Ramos (cell line): ENCODE results near the gene MROH9.

ENCODE experiments used
- in situ Hi-C: fragments of 300-500 bp; cut with MboI; formaldehyde crosslinking; loops from one replicate; pipeline ENCODE4 v1.14.3; 2022; ENCODE audit warnings: low sequenced_read_pairs; ENCODE audit not compliant: unreplicated experiment

The MROH9 gene

DNA sequence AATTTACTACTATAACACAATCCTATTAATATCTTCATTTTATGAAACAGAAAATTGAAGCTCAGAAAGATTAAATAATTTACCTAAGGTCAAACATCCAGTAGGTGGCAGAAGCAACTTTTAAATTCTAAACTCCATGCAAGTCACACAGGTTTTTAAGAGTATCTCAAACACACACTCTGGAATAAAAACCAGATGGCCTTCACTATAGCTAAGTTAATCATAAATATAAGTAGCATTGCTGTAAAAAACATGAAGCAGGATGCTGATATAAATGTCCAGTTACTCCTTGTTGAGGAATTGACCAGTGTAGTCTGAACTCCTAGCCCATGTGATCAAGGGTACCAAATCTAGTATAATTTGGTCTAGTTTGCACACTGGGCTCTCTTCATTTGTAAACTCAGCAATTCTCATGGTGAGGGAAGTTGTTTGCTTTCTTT, 146.0 kb downstream of the MROH9 start:
- in situ Hi-C loops = loop anchor here (25.0 kb wide), 1 partner anchor 231 kb away; the partner anchor contains the start of gene FMO4

DNA sequence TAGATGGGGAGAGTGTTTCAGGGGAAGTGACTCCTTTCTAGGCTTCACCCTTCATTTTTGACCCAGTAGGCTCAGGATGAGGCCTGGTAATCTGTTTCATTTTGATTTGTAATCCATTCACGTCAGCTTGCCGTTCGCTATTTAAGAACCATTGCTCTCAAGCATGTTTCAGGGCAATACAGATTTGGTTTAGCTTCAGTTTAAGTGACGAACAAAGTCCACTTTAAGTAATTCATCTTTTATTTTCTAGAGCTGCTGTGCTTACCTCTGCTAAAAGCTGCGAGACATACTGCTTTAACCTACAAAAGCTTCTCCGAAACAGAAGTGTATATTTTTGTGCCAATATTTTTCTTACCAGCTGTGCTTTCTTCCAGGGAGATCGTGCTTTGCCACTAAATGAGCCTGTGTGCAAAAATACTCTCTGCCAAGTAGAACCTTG, 146.4 kb downstream of the MROH9 start:
- in situ Hi-C loops = loop anchor here (25.0 kb wide), 1 partner anchor 231 kb away; the partner anchor contains the start of gene FMO4

DNA sequence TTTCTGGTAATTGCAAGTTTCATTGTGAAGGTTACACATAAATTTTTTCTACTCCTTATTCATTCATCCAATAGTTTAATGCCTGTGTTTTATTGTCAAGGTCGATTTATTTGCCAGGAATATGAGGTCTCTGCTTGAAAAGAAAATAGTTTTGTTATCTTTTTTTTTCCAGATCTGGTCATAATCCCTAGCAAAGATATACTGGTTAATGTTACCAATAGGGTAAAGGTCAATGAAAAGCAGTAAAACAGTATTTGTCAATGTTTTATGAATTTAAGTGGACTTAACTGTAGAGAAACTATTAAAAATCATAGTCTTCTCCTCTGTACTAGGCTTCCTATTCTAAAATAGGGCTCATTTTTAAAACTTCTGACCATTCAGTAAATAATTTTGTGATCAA, 147.3 kb downstream of the MROH9 start:
- in situ Hi-C loops = loop anchor here (25.0 kb wide), 1 partner anchor 230 kb away; the partner anchor contains the start of gene FMO4

DNA sequence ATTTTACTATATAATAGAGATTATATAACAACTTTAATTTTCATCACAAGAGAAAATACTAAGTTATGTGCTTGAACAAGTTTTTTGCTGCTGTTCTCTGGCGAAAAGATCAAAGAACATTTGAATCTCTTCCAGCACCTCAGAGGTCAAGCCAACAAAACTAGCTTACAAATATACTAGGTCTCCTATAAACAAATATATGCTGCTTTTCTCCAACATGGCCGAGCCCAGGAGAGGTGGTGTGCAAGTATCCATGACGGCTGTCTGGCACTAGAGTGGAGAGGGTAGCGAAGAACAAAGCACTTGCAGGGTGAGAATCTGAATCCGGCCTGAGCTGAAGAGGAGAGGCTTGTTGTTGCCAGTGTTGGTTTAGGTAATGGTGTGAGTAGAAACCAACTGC, 147.9 kb downstream of the MROH9 start:
- in situ Hi-C loops = loop anchor here (25.0 kb wide), 1 partner anchor 229 kb away; the partner anchor contains the start of gene FMO4

DNA sequence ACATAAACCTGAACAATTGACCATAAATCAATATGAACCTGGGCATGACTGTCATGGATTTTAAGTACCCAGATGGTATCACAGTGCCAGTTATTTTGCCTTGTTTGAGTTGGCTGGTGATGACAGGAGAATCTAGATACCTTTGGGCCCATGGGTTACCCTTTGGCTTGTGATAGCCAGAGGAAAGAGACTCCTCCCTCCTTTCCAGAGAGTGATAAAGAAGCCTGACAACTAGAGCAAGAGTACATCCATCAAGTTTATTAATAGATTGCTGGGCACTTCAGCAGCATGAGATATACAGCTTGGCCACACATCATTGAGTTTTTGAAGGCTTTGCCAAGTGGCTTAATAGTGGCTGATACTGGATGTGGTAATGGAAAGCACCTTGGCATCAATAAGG, 148.8 kb downstream of the MROH9 start:
- in situ Hi-C loops = loop anchor here (25.0 kb wide), 1 partner anchor 228 kb away; the partner anchor contains the start of gene FMO4

DNA sequence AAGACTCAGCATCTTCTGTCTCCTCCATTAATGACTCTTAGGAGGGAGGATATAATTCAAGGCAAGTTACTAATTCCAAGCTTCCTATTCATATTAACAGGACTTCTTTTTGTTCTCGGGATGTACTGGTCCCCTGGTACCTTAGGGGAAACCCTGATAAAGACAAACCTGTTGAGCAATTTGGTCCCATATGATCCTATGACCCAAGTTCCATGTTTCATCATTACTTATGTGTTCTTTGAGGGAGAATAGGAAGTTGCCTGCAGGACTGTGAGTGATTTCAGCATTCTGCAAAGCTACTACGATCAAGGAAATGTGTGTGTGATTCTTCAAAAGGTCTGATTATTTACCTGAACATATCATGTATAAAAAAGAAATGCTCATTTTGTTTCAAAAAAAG, 149.5 kb downstream of the MROH9 start:
- in situ Hi-C loops = loop anchor here (25.0 kb wide), 1 partner anchor 227 kb away; the partner anchor contains the start of gene FMO4

DNA sequence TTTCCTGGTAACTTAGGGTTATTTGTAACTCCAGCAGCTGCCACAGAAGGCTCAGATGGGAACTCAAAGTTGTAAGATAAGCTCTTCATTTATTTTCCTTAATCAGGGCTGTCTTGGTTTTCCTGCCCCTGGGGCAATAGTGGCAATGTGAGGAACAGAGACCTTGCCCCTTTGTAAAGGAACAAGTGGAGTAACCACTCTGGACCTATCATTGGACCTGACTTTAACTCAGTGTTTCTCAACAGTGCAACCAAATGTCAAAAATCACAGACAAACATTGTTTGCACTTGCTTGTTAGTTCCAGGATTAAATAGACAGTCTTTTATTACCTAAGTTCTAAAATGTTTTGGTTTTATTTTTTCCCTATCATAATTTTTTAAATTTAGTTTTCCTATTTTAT, 152.6 kb downstream of the MROH9 start:
- in situ Hi-C loops = loop anchor here (25.0 kb wide), 1 partner anchor 224 kb away; the partner anchor contains the start of gene FMO4

DNA sequence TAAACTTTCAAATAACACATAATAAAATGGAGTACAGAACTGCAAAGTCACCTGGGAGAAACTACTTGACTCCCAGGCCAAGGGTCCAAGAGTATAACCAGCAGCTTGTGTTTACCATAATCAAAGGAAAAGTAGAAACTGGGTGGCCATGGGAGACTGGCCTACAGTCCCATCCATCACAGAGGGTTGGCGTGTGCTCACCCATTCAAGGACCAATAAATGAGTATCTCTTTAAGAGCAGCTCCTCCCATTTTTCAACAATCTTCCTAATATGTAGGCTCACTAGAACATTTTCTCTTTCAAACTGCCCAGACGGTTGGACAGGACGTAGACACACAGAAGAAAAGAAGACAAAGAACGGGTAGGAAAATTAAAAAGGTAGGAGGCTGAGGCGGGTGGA, 155.3 kb downstream of the MROH9 start, which contains the start of gene FMO3:
Gene FMO3 (plus strand): TSS at position 302 of the 400 bp plus-strand sequence. CDS start 1,754 bp downstream, outside the sequence.
- in situ Hi-C loops = loop anchor here (25.0 kb wide), 1 partner anchor 222 kb away; the partner anchor contains the start of gene FMO4

DNA sequence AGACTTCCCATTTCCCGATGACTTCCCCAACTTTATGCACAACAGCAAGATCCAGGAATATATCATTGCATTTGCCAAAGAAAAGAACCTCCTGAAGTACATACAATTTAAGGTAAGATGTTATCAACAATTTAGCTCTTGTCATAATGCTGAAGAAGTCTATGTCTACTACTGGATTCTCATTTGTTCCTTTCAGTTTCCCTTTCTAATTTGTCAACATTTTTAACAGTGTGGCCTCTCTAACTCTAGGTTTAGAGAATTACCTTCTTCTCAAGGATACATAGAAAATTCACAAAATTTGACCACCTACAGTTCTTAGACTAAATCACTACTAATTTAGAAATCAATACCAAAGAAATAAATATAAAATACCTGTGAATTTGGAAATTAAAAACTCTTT, 168.5 kb downstream of the MROH9 start:
- in situ Hi-C loops = no loop called here

DNA sequence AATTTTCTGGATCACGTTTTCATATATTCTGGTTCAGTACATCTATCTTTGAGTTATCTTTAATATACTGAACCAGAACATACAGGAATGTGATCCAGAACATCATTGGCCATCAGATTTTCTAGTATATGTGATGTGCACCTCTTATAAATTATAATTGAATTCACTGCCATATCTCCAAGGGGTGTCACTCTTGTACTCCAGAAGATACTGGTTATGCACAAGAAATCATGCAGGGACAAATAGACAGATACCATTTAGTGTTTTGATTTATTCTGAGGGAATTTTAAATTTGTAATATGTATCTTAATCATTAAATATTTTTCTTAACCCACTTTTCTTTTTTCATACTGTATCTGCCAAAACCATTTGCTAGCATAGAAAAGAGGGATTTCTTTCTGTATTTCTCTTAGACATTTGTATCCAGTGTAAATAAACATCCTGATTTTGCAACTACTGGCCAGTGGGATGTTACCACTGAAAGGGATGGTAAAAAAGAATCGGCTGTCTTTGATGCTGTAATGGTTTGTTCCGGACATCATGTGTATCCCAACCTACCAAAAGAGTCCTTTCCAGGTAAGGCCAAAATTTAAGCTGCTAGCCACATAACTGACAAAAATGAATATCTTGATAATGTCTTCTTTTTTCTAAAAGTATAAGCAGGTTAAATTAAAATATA, 172.1 kb downstream of the MROH9 start:
- in situ Hi-C loops = no loop called here

DNA sequence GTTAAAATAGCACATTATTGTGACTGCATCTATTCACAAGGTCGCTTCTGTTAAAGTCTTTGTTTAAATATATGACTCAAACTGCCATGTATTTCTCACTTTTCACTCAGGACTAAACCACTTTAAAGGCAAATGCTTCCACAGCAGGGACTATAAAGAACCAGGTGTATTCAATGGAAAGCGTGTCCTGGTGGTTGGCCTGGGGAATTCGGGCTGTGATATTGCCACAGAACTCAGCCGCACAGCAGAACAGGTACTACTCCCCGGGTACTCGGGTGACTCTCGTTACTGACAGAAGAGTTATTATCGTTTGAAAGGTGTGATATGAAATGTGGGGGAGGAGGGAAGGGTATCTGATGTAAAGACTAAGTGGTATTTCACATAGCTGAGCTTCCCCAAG, 172.6 kb downstream of the MROH9 start:
- in situ Hi-C loops = no loop called here

DNA sequence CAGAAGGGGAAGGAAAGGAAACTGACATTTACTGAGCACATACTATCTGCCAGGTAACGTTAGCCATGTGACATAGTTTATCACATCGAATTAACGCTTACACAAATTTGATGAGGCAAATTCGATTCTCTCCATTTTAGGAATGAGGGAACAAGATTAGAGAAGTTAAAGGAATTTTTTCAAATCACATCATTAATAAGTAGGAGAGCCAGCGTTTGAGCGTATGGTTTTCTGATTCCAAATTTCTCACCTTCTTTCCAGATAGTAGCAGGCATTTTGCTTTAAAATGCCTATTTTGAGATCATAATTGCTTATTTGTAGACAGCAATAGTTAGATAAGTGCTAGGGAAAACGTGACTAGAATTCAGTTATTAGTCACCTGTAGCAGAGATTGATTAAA, 174.6 kb downstream of the MROH9 start:
- in situ Hi-C loops = no loop called here

DNA sequence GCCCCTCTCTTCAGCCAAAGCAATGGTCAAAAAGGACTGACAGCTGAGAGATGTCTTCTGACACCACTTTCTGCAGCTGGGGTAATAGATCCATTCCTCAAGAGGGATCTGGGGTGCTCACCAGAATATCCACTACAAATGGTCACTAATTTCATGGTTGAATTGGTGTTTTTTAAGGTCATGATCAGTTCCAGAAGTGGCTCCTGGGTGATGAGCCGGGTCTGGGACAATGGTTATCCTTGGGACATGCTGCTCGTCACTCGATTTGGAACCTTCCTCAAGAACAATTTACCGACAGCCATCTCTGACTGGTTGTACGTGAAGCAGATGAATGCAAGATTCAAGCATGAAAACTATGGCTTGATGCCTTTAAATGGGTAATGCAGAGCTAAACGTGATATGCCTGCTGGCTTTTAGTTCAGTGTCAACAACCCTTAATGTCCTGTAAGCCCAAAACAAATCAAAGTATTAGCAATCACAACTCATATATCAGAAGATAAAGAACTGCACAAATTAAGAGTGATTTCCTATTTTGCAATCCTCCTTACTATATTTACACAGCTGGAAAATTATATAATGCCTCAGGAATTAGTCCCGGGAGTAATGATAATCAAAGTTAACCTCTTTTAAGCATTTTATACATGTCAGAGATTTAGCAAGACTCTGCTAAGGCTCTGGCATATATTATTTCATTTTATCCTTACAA, 175.4 kb downstream of the MROH9 start:
- in situ Hi-C loops = no loop called here

DNA sequence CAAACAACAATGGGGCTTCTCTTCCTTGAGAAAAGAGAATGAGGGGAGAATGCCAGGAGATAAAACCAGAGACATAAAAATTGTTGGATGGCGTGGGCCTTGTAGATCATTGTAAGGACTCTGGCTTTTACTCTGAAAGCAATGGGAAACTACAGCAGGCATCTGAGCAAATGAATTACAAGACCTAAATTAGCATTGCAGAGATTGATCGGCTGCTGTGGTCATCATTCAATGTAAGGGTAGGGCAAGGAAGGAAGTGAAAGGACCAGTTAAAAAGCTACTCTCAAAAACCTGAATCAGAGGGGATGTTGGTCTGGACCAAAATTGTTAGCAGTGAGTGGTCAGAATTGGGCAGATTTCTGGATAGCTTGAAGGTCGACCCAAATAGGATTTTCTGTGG, 176.8 kb downstream of the MROH9 start:
- in situ Hi-C loops = no loop called here

DNA sequence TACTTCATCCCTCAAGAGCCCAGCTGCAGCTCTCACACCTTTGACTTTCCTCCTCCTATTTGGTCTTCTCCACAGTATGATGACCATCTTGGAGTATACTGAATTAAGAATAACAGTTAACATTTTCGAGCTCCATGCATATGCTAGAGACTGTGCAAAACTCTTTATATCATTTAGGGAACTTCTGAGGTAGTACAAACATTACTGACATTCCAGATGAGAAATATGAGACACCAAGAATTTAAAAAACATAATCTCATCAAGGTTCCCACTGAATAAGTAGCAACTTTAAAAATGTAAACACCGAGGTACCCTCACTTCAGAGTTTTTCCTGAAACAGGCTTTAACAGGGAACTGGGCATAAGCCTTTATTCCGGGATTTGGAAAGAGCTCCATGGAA, 178.0 kb downstream of the MROH9 start:
- in situ Hi-C loops = no loop called here
